GM21381 (cell line): ENCODE data around the gene SRC.
"Not testable (repeated sequence)": the region's sequence is repeated elsewhere in the genome, so short reads cannot be mapped to it uniquely, and the experiment has no call there.

Source experiments
- ATAC-seq: cut with Tn5 transposase; IDR thresholded peaks from one replicate; pipeline ENCODE4 v1.9.1; 2021; ENCODE audit warnings: mild to moderate bottlenecking, moderate library complexity; ENCODE audit not compliant: unreplicated experiment

Gene SRC

GRCh38 chr20:37361336-37361735, 15.4 kb downstream of the SRC start:
- no peak for ATAC-seq

- ATAC-seq, result no peak
Measured at GRCh38 chr20:37362231-37362792, 16.4 kb downstream of the SRC start.

GRCh38 chr20:37362821-37363220, 16.9 kb downstream of the SRC start:
- ATAC-seq, result no peak

GRCh38 chr20:37363221-37364012, 17.5 kb downstream of the SRC start:
- no peak for ATAC-seq

GRCh38 chr20:37364013-37364926, 18.3 kb downstream of the SRC start:
- ATAC-seq, result no peak

- ATAC-seq, result no peak
Measured at GRCh38 chr20:37364927-37365272, 19.0 kb downstream of the SRC start.

- ATAC-seq, result peak; percentile 73
Measured at GRCh38 chr20:37365760-37366638, 20.1 kb downstream of the SRC start.

GRCh38 chr20:37366743-37367142, 20.8 kb downstream of the SRC start:
- ATAC-seq, result peak; percentile 8

GRCh38 chr20:37369846-37370245, 23.9 kb downstream of the SRC start:
- ATAC-seq, result no peak

- ATAC-seq, result not testable (repeated sequence)
Measured at GRCh38 chr20:37371845-37372244, 25.9 kb downstream of the SRC start.

GRCh38 chr20:37372441-37372840, 26.5 kb downstream of the SRC start:
- no peak for ATAC-seq

GRCh38 chr20:37373020-37373598, 27.2 kb downstream of the SRC start:
- no peak for ATAC-seq

- peak; percentile 66 for ATAC-seq
Measured at GRCh38 chr20:37375227-37375626, 29.3 kb downstream of the SRC start.

GRCh38 chr20:37376324-37376723, 30.4 kb downstream of the SRC start:
- no peak for ATAC-seq

- no peak for ATAC-seq
Measured at GRCh38 chr20:37376791-37377190, 30.9 kb downstream of the SRC start.

- ATAC-seq, result peak; percentile 51
Measured at GRCh38 chr20:37377346-37378081, 31.6 kb downstream of the SRC start.

GRCh38 chr20:37378420-37378784, 32.5 kb downstream of the SRC start:
- ATAC-seq, result no peak

GRCh38 chr20:37378785-37379598, 33.1 kb downstream of the SRC start:
- no peak for ATAC-seq
